Uterus (tissue), 2 donors: ENCODE results near the gene THRAP3.

ENCODE experiments used
- POLR2A ChIP-seq, 2 donors: fragments of 450-650 bp; IDR thresholded peaks; one replicate each; pipeline ENCODE4 v1.6.1; 2016; ENCODE audit warnings: antibody characterized with exemption in 2 of 2, mild to moderate bottlenecking in 1 of 2, moderate library complexity in 1 of 2
- TF ChIP-seq, protein P1 (sequence below), 4 experiments: fragments of 200-600 bp in 2 of 4; fragments of 450-650 bp in 2 of 4; sonication (generic) in 2 of 4; IDR thresholded peaks; one replicate each; pipeline ENCODE4 v1.5.1; 2016 to 2019; ENCODE audit warnings: antibody characterized with exemption in 4 of 4, mild to moderate bottlenecking in 2 of 4, moderate library complexity in 1 of 4

DNA sequence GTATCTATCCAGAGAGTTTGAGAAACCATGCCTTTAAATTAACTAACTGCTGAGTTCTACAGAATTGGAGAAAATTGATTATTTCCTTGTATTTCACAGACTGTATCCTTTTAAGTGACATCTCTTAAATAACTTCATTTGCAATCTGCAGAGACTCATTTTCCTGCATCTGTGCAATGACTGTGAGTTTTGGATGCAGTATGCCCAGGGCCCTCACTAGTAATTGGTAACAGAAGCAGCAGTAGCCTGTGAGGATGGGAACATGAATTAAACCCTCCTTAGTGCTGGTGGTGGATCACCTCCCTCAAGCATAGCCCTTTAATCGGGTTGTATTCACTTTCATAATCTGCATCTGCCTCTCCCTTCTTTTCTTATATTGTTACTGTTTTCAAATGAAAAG, 60.3 kb downstream of the THRAP3 start:
- TF ChIP-seq, protein P1, sequence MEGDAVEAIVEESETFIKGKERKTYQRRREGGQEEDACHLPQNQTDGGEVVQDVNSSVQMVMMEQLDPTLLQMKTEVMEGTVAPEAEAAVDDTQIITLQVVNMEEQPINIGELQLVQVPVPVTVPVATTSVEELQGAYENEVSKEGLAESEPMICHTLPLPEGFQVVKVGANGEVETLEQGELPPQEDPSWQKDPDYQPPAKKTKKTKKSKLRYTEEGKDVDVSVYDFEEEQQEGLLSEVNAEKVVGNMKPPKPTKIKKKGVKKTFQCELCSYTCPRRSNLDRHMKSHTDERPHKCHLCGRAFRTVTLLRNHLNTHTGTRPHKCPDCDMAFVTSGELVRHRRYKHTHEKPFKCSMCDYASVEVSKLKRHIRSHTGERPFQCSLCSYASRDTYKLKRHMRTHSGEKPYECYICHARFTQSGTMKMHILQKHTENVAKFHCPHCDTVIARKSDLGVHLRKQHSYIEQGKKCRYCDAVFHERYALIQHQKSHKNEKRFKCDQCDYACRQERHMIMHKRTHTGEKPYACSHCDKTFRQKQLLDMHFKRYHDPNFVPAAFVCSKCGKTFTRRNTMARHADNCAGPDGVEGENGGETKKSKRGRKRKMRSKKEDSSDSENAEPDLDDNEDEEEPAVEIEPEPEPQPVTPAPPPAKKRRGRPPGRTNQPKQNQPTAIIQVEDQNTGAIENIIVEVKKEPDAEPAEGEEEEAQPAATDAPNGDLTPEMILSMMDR (IDR thresholded peaks at IDR 0.05) = no peak
- no peak for TF ChIP-seq POLR2A (IDR thresholded peaks at IDR 0.05)
